ENCODE measurements around the gene RNF113A. TPM values are rescaled to one million over a fixed set of nuclear protein-coding genes. Genes with fewer than 3 reads are reported as not detected.
A peak's percentile ranks its signal among the peaks of the same experiment; 100 is the strongest.

RNF113A gene
- 63.5 TPM for polyA plus RNA-seq (2012; ENCODE audit: insufficient read depth, insufficient read length, low read depth)

DNA sequence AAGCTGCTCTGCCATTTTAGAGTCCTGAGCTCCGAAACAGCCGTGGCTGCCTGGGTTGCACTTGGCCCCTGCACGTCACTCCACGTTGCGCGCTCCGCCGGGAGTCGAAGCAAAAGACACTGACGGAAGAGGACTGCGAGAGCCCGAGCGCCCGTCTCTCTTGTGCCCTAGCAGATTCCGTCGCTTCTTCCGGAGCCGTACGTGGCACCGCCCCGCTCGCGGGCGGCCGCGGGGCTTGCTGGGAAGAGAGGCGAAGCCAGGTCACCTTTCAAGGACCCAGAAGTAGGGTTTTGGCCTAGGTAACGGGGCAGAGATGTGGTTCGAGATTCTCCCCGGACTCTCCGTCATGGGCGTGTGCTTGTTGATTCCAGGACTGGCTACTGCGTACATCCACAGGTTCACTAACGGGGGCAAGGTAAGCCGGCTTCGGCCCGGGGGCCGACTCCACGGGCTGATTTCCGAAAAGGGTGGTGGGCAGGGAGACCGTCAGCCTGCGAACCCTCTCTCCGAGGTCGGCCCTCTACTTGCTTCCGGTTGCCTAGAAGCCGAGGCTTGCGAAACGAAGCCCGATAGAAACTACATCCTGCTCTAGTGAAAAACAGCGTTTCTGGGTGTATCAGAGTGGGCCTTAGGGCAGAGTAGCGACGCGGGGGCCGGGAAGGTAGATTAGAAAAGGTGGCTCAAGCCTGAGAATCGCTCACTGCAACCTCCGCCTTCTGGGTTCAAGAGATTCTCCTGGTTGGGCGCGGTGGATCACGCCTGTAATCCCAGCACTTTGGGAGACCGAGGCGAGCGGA lies at the start of gene RNF113A, which contains the start of gene NDUFA1:
Gene RNF113A (minus strand): TSS at position 135 of the 797 bp plus-strand sequence. CDS start 120 bp downstream, at position 15.
Gene NDUFA1 (plus strand): TSS at position 234 of the 797 bp plus-strand sequence. CDS start 80 bp downstream, at position 314.
- DNase-seq = peak; percentile 85
- peaks cover 4% of the 10 kb centered on the region; the same call in 1 of the 2 replicates for H3K36me3 ChIP-seq
- H3K4me3 ChIP-seq (ENCODE audit: low read depth, low read length) = peak within 1 kb of the TSS; percentile 92
- no peaks in the 10 kb centered on the region for H3K27me3 ChIP-seq
- TF ChIP-seq, protein P1, sequence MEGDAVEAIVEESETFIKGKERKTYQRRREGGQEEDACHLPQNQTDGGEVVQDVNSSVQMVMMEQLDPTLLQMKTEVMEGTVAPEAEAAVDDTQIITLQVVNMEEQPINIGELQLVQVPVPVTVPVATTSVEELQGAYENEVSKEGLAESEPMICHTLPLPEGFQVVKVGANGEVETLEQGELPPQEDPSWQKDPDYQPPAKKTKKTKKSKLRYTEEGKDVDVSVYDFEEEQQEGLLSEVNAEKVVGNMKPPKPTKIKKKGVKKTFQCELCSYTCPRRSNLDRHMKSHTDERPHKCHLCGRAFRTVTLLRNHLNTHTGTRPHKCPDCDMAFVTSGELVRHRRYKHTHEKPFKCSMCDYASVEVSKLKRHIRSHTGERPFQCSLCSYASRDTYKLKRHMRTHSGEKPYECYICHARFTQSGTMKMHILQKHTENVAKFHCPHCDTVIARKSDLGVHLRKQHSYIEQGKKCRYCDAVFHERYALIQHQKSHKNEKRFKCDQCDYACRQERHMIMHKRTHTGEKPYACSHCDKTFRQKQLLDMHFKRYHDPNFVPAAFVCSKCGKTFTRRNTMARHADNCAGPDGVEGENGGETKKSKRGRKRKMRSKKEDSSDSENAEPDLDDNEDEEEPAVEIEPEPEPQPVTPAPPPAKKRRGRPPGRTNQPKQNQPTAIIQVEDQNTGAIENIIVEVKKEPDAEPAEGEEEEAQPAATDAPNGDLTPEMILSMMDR (IDR thresholded peaks at IDR 0.05; ENCODE audit: low read depth, low read length) = no peak
- H3K9me3 ChIP-seq = no peaks in the 10 kb centered on the region
- H3K4me1 ChIP-seq = no peaks in the 10 kb centered on the region

DNA sequence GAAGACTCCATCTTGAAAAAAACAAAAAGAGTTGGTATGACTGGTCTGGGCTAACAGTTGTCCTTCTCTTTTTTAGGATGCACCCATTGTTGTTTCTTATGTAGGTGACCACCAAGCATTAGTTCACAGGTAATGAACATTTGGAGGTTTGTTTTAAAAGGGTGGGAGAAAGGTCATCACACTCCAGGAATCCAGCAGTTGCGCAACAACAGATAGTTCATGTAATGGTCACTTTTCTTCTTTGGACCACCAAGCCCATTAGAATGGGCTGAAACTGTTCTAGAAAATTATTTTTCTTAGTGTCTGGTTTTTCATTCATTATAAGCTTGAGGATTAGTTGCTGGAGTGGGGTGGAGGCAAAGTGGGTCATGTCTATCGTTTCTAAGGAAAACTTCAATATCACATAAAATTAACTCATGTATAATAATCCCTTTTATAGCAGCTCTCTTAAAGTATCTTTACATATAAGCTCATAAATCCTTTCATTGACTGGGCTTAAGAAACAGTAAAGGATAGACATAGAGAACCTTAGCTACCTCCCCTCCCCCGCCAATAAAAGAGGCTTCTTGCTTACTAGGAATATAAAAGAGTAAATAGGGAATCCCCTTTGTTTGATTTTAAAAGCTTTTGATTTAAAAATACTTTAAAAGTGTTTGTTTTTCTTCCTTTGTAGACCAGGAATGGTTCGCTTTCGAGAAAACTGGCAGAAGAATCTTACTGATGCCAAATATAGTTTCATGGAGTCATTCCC lies 48.5 kb upstream of the RNF113A start:
- Histone ChIP-seq H3K9me3 (no peaks in the 10 kb centered on the region), H3K4me1 (no peaks in the 10 kb centered on the region), H3K36me3 (no peaks in the 10 kb centered on the region), H3K27me3 (no peaks in the 10 kb centered on the region), H3K4me3 (ENCODE audit: low read depth, low read length) (no peak overlapping the region)
- no peak for DNase-seq
- TF ChIP-seq, protein P1 (IDR thresholded peaks at IDR 0.05; ENCODE audit: low read depth, low read length) = no peak

DNA sequence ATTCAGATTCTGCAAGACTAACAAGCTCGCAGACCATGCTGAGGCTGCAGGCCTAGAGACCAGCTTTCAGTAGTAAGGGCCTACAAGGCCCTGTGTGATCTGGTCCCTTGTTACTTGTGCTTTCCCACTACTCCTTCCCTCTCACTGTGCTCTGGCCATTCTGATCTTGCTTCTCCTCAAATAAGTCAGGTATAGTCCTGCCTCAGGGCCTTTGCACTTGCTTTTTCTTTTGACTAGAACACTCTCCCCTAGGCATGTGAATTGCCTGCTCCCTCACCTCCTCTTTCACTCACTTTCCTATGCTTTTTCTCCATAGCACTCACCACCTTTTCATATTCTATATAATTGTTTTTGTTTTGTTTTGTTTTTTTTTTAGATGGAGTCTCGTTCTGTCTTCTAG lies 46.3 kb upstream of the RNF113A start:
- TF ChIP-seq, protein P1 (IDR thresholded peaks at IDR 0.05; ENCODE audit: low read depth, low read length) = no peak
- Histone ChIP-seq H3K36me3 (no peaks in the 10 kb centered on the region), H3K4me3 (ENCODE audit: low read depth, low read length) (no peak overlapping the region), H3K27me3 (no peaks in the 10 kb centered on the region), H3K4me1 (no peaks in the 10 kb centered on the region), H3K9me3 (no peaks in the 10 kb centered on the region)
- DNase-seq = no peak

DNA sequence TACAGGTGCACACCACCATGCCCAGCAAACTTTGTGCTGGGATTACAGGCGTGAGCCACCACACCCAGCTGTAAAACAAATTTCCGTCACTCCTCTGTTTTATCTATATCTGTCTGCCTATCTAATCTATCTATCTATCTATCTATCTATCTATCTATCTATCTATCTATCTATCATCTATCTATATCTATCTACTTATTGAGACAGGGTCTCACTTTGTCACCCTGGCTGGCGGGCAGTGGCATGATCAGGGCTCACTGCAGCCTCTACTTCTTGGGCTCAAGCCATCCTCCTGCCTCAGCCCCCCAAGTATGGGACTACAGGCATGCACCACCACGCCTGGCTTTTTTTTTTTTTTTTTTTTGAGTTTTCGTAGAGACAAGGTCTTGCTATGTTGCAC lies 44.8 kb upstream of the RNF113A start:
- no peaks in the 10 kb centered on the region for H3K4me1 ChIP-seq
- no peak overlapping the region for H3K4me3 ChIP-seq (ENCODE audit: low read depth, low read length)
- no peaks in the 10 kb centered on the region for H3K27me3 ChIP-seq
- H3K36me3 ChIP-seq = no peaks in the 10 kb centered on the region
- no peak for DNase-seq
- no peaks in the 10 kb centered on the region for H3K9me3 ChIP-seq
- TF ChIP-seq, protein P1 (IDR thresholded peaks at IDR 0.05; ENCODE audit: low read depth, low read length) = no peak

DNA sequence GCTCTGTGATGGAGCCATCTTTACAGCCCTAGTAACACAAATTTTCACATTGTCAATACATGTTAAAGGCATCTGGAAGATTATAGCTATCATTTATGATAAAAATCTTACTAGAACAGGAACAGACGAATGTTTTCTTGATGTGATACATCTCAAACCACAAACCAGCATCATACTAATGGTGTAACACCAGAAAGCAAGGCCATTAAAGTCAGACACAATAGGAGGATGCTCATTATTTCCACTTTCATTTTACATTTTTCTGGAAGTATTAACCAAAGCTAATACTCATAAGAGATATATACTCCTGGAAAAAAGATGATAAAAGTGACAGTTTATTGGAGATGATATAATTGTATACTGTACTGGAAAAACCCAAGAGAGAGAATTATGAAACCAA lies 29.4 kb upstream of the RNF113A start:
- no peak overlapping the region for H3K4me3 ChIP-seq (ENCODE audit: low read depth, low read length)
- no peaks in the 10 kb centered on the region for H3K9me3 ChIP-seq
- no peaks in the 10 kb centered on the region for H3K36me3 ChIP-seq
- TF ChIP-seq, protein P1 (IDR thresholded peaks at IDR 0.05; ENCODE audit: low read depth, low read length) = no peak
- H3K4me1 ChIP-seq = no peaks in the 10 kb centered on the region
- no peak for DNase-seq
- no peaks in the 10 kb centered on the region for H3K27me3 ChIP-seq
